Kidney (tissue), 14 donors: ENCODE data around the gene PC. TPM values are rescaled to one million over a fixed set of nuclear protein-coding genes. Genes with fewer than 3 reads are reported as not detected.

Source experiments
- DNase-seq, 5 donors: peaks; one replicate each; pipeline ENCODE4 v3.0.0-alpha.2; 2013 to 2020
- FAIRE-seq: peaks from 2 replicates; lab custom pipeline; 2012; peaks lifted over from hg19 to GRCh38; lab: Jason Lieb, UNC
- H3K27ac ChIP-seq, 2 donors: one replicate each; pipeline ENCODE4 v1.7.0; 2013; ENCODE audit warnings: low read depth in 2 of 2, low read length in 2 of 2, inconsistent platforms in 1 of 2
- H3K27me3 ChIP-seq: one replicate; pipeline ENCODE4 v1.7.1; 2013; ENCODE audit warnings: low read length, inconsistent platforms; ENCODE audit not compliant: control insufficient read depth, insufficient read depth
- H3K36me3 ChIP-seq, 3 donors: one replicate each; pipeline versions ENCODE4 v1.7.0 to v1.7.1; 2013; ENCODE audit warnings: low read length in 3 of 3, control low read depth in 1 of 3, inconsistent platforms in 1 of 3; ENCODE audit not compliant: insufficient read depth in 3 of 3, control insufficient read depth in 2 of 3
- H3K4me1 ChIP-seq, 3 donors: one replicate each; pipeline versions ENCODE4 v1.7.0 to v1.7.1; 2013; ENCODE audit warnings: low read length in 3 of 3, inconsistent platforms in 1 of 3, low read depth in 1 of 3; ENCODE audit not compliant: control insufficient read depth in 2 of 3, insufficient read depth in 2 of 3
- H3K4me3 ChIP-seq, 3 donors: one replicate each; pipeline versions ENCODE4 v1.7.0 to v1.8.1; 2013; ENCODE audit warnings: low read length in 3 of 3, control low read depth in 1 of 3, inconsistent platforms in 1 of 3
- H3K9ac ChIP-seq, 3 donors: one replicate each; pipeline versions ENCODE4 v1.7.0 to v1.7.1; 2013; ENCODE audit warnings: low read length in 3 of 3, control low read depth in 1 of 3, inconsistent platforms in 1 of 3
- H3K9me3 ChIP-seq, 3 donors: one replicate each; pipeline versions ENCODE4 v1.7.0 to v1.7.1; 2013; ENCODE audit warnings: low read length in 3 of 3, control low read depth in 1 of 3, inconsistent platforms in 1 of 3; ENCODE audit not compliant: control insufficient read depth in 2 of 3, insufficient read depth in 1 of 3
- intact Hi-C: fragments of 100-400 bp; cut with DNase I; formaldehyde crosslinking; loops from one replicate; pipeline ENCODE4 v1.11.1; 2022
- polyA plus RNA-seq: library from polyadenylated mRNA; stranded (reverse); fragments of 350-450 nt; fragmentation: Illumina TruSeq; extraction: RNeasy Lipid Tissue Mini Kit (QIAGEN cat#74804); gene quantifications from one replicate; pipeline ENCODE4 v1.2.3, GENCODE V29; 2014; ENCODE audit warnings: low read depth, low replicate concordance; ENCODE audit not compliant: insufficient read depth
- total RNA-seq: library from RNA; stranded (reverse); fragmentation: NEBNext Ultra II Directional; extraction: Animal tissue kit (Norgen Biotek cat#: 25700); gene quantifications from one replicate; pipeline ENCODE4 v1.2.1, GENCODE V29; 2021
- TF ChIP-seq, protein P1 (sequence below): IDR thresholded peaks from 3 replicates; pipeline ENCODE4 v1.5.1; 2012; ENCODE audit warnings: mild to moderate bottlenecking, moderate library complexity, borderline replicate concordance; ENCODE audit not compliant: insufficient read depth; ENCODE audit errors: extremely low read depth
- donor health status: control.
- donor health status: control.
- donor health status: control.
- donor health status: control.
- donor health status: control.
- donor health status: DM: yes; HTN: yes; CAD: no.
- donor health status: Normal renal cell carcinoma (clear cell type).

PC gene
- total and polyA plus RNA-seq, 2 donors from 2014 or later, result 20.8 to 95.2 TPM

DNA sequence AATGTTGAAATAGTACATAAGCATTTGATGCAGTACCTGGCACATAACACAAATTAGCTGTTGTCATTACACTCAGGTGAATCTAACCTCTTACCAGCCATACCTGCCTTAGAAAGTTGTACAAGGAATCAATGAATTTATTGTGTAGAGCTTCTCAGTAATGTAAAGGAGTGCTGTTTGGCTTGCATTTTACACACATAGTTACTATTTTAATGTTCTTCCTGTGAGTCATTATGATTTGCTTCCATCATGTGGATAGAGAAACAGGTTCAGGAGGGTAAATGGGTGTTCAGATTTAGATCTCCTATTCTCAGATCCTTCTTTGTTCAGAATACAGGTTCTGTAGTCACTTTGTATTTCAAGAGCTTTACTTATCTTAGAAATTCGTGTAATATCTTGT, 142.5 kb downstream of the PC start:
- Histone ChIP-seq H3K4me1 (no peaks in the 10 kb centered on the region), H3K9me3 (no peaks in the 10 kb centered on the region), H3K4me3 (no peak overlapping the region), H3K9ac (no peak overlapping the region), H3K27ac (no peak overlapping the region), H3K27me3 (no peaks in the 10 kb centered on the region), H3K36me3 (no peaks in the 10 kb centered on the region)
- intact Hi-C loops, result no loop called here
- TF ChIP-seq, protein P1, sequence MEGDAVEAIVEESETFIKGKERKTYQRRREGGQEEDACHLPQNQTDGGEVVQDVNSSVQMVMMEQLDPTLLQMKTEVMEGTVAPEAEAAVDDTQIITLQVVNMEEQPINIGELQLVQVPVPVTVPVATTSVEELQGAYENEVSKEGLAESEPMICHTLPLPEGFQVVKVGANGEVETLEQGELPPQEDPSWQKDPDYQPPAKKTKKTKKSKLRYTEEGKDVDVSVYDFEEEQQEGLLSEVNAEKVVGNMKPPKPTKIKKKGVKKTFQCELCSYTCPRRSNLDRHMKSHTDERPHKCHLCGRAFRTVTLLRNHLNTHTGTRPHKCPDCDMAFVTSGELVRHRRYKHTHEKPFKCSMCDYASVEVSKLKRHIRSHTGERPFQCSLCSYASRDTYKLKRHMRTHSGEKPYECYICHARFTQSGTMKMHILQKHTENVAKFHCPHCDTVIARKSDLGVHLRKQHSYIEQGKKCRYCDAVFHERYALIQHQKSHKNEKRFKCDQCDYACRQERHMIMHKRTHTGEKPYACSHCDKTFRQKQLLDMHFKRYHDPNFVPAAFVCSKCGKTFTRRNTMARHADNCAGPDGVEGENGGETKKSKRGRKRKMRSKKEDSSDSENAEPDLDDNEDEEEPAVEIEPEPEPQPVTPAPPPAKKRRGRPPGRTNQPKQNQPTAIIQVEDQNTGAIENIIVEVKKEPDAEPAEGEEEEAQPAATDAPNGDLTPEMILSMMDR, result no peak
- no peak for DNase-seq
- FAIRE-seq, result no peak

DNA sequence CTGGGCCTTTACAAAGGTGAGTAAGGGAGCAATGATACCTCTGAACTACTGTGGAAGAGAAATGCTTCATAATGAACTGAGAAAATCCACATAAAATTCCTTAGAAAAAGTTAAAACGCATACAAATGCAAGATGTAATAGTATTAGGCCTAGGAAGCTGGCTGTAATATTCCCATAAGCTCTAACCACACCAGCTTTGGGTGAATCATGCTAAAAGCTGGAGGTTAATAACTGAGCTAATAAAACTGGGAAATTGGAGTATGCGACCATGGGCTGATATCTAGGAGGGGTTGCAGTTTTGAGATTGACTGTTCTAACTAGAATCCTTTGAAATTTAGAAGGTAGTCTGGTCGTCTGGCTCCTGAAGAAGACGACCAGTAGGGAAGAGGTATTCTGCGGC, 143.5 kb downstream of the PC start:
- no peaks in the 10 kb centered on the region for H3K9me3 ChIP-seq
- H3K4me1 ChIP-seq, result no peaks in the 10 kb centered on the region
- no peak overlapping the region for H3K4me3 ChIP-seq
- no peak overlapping the region for H3K27ac ChIP-seq
- TF ChIP-seq, protein P1, result no peak
- no peak overlapping the region for H3K9ac ChIP-seq
- no peak for FAIRE-seq
- no peaks in the 10 kb centered on the region for H3K27me3 ChIP-seq
- DNase-seq, result no peak
- H3K36me3 ChIP-seq, result no peaks in the 10 kb centered on the region
- intact Hi-C loops, result no loop called here

DNA sequence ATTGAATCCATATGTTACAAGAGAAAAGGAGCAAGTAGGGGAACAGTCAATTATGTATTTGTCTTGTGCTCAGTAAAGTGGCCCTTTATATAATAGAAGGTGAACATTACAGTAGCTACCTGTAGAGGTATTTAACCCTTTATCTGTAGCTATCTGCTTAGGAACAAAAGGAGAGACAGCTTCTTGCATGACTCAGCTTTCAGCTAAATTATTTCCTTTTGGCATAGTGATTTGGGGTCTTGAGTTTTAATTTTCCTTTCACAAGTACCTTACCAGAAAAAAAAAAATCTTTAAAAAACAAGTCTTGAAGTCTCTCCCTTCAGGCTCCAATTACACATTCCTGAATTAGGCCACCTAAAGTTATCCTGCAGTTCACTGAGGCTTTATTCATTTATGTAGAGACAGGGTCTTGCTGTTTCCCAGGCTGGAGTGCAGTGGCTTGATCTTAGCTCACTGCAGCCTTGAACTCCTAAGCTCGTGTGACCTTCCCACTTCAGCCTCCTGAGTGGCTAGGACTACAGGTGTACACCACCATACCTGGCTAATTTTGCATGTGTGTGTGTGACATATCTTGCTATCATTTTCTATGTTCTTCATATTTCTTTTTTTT, 147.5 kb downstream of the PC start:
- no peaks in the 10 kb centered on the region for H3K36me3 ChIP-seq

More for the DNA sequence above, 147.5 kb downstream of the PC start:
- H3K27ac ChIP-seq, result no peak overlapping the region
- no peak overlapping the region for H3K9ac ChIP-seq
- DNase-seq (no peak), FAIRE-seq (no peak)
- intact Hi-C loops, result no loop called here
- no peaks in the 10 kb centered on the region for H3K27me3 ChIP-seq
- no peak overlapping the region for H3K4me3 ChIP-seq
- TF ChIP-seq, protein P1, result no peak
- H3K4me1 ChIP-seq, result no peaks in the 10 kb centered on the region
- no peaks in the 10 kb centered on the region for H3K9me3 ChIP-seq
